ACC112 (cell line): ENCODE measurements around the gene PLA1A.
"Not testable (repeated sequence)": the region's sequence is repeated elsewhere in the genome, so short reads cannot be mapped to it uniquely, and the experiment has no call there.

Source experiments
- H2AFZ ChIP-seq: fragments of 200-600 bp; sonication (generic); one replicate; pipeline ENCODE4 v1.6.0; 2017; ENCODE audit warnings: antibody characterized with exemption, low read length; ENCODE audit not compliant: unreplicated experiment
- H3K27ac ChIP-seq: fragments of 200-600 bp; sonication (generic); 2 replicates; pipeline ENCODE4 v1.5.1; 2014; ENCODE audit warnings: low read depth, mild to moderate bottlenecking, antibody characterized with exemption, low read length, moderate library complexity
- H3K27me3 ChIP-seq: fragments of 200-600 bp; sonication (generic); 2 replicates; pipeline ENCODE4 v1.6.1; 2014; ENCODE audit warnings: mild to moderate bottlenecking, antibody characterized with exemption, low read length, moderate library complexity, mixed read lengths; ENCODE audit not compliant: insufficient read depth
- H3K36me3 ChIP-seq: fragments of 200-600 bp; sonication (generic); 2 replicates; pipeline ENCODE4 v1.6.1; 2016; ENCODE audit warnings: mild to moderate bottlenecking, antibody characterized with exemption, low read length, moderate library complexity, mixed read lengths; ENCODE audit not compliant: insufficient read depth
- H3K4me1 ChIP-seq: fragments of 200-600 bp; sonication (generic); one replicate; pipeline ENCODE4 v1.6.1; 2016; ENCODE audit warnings: low read length, mixed read lengths; ENCODE audit not compliant: insufficient read depth, unreplicated experiment, control insufficient read depth
- H3K4me3 ChIP-seq: fragments of 200-600 bp; sonication (generic); 2 replicates; pipeline ENCODE4 v1.5.1; 2014; ENCODE audit warnings: mild to moderate bottlenecking, low read depth, low read length
- H3K79me2 ChIP-seq: fragments of 200-600 bp; sonication (generic); one replicate; pipeline ENCODE4 v1.6.0; 2016; ENCODE audit warnings: low read length; ENCODE audit not compliant: control insufficient read depth, unreplicated experiment, insufficient read depth

The PLA1A gene, protein sequence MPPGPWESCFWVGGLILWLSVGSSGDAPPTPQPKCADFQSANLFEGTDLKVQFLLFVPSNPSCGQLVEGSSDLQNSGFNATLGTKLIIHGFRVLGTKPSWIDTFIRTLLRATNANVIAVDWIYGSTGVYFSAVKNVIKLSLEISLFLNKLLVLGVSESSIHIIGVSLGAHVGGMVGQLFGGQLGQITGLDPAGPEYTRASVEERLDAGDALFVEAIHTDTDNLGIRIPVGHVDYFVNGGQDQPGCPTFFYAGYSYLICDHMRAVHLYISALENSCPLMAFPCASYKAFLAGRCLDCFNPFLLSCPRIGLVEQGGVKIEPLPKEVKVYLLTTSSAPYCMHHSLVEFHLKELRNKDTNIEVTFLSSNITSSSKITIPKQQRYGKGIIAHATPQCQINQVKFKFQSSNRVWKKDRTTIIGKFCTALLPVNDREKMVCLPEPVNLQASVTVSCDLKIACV

DNA sequence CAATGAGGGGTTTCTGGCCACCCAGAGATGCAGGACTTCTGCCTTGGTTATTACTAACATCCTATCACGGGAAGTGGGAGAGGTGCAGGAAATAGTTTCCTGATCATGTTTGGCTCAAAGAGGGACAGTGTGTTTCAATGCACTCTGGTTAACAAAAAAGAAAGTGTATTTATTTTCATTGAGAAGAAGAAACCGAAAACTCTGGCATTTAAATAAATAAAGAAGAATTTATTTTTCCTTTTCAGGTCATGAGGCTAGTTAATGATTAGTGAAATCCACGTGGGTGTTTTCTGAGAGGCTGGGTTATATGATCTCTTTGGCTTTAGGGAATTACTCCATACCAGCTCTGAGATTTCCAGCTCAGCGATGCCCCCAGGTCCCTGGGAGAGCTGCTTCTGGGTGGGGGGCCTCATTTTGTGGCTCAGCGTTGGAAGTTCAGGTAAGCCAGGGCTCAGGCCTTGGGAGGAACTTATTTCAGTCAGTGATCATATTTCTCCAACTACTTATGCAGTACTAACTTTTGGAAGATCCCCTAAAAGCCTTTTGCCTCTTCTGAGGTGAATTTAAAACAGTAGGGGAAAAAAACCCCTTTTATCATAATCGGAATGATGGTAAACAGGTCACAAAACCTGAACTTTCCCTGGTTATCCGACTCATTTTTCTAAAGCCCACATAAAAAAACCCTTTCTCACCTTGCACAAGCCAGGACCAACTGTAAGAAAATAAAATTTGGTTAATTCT is at the start of gene PLA1A:
Gene PLA1A (plus strand): TSS at position 338 of the 741 bp plus-strand sequence. CDS start 29 bp downstream, at position 367.
- Histone ChIP-seq H3K79me2 (no peaks in the 10 kb centered on the region), H3K27me3 (no peaks in the 10 kb centered on the region), H3K4me1 (peaks cover 8% of the 10 kb centered on the region), H3K27ac (no peak within 1 kb of the TSS), H2AFZ (no peak within 1 kb of the TSS), H3K36me3 (no peaks in the 10 kb centered on the region), H3K4me3 (no peak within 1 kb of the TSS)

DNA sequence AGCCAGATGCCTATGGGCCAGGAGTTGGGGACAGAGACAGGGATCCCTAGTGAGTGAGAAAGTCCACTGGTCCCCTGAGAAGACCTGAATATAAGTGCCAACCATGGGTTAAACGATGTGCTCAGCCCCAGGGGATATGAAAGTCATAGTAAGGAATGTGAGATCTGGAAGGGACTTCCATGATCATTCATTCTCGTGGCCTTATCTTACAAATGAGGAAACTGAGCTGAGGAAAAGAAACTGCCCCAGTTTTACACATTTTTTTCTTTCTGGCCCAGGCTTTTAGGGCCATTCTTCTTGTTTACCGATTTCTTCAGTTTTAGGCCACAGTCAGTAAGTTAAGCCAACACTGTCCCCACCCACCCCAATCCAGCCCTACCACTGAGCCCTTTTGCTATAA is 49.3 kb upstream of the PLA1A start:
- no peaks in the 10 kb centered on the region for H3K79me2 ChIP-seq
- no peaks in the 10 kb centered on the region for H3K4me1 ChIP-seq
- H2AFZ ChIP-seq: no peak overlapping the region
- H3K27ac ChIP-seq: no peak overlapping the region
- no peaks in the 10 kb centered on the region for H3K27me3 ChIP-seq
- H3K36me3 ChIP-seq: no peaks in the 10 kb centered on the region
- H3K4me3 ChIP-seq: no peak overlapping the region

DNA sequence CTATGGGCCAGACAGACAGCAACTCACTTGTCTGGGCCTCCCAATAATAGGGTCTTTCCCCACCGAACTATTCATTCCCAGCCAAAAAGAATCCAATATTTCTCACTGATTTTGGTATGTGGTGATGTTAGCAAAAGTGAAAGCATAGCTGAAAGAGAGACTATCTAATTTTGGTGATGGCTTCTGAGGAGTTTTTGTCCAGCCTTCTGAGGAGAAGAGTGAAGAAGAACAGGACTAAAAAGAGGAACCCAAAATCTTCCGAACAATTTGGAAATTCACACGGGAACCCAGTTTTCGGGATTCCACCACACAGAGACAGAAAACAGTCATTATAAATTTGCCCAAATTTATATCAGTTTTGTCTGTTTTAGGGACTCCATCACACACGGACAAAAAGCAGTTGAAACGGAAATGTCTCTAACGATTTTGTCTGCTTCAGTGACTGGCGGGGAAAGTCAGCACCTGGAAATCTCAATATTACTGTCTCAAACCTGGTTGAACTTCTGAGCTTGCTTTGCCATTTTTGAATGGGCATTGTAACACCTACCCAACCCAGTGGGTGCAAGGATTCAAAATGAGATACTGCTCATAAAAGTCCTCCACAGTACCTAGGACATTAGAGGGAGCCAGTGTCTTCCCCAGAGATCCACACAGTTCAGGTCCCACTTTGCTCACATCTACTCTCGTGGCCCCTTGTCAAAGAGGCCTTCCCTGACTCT is 47.3 kb upstream of the PLA1A start:
- Histone ChIP-seq H3K4me1 (no peaks in the 10 kb centered on the region), H3K36me3 (no peaks in the 10 kb centered on the region), H3K27me3 (no peaks in the 10 kb centered on the region), H3K4me3 (no peak overlapping the region), H3K27ac (no peak overlapping the region), H2AFZ (no peak overlapping the region), H3K79me2 (no peaks in the 10 kb centered on the region)

DNA sequence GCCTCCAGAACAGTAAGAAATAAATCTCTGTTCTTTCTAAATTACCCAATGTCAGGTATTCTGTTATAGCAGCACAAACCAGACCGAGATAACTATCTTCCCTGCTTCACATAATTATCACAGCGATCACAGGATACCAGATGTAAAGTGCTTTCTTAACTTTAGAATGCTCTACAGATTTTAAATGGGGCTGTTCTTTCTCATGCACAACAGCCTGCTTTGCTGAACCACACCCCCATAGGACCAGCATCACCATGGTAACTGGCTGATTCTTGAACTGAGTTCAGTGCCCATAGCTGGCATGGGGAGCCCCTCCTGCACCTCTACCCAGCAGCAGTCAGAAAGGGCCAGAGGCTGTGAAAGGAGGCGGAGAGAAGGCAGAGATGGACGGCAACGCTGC is 46.1 kb upstream of the PLA1A start:
- H3K27me3 ChIP-seq: 0 out of 2 replicates have a peak, but pooled peaks cover 4% of the 10 kb centered on the region
- H3K79me2 ChIP-seq: no peaks in the 10 kb centered on the region
- H3K36me3 ChIP-seq: no peaks in the 10 kb centered on the region
- no peak overlapping the region for H3K27ac ChIP-seq
- H3K4me1 ChIP-seq: no peaks in the 10 kb centered on the region
- no peak overlapping the region for H3K4me3 ChIP-seq
- no peak overlapping the region for H2AFZ ChIP-seq

- not testable (repeated sequence) for H3K4me1 ChIP-seq, H2AFZ ChIP-seq, H3K79me2 ChIP-seq, H3K27ac ChIP-seq, H3K27me3 ChIP-seq, H3K36me3 ChIP-seq, H3K4me3 ChIP-seq
Measured at GRCh38 chr3:119552928-119553327, 44.8 kb upstream of the PLA1A start.

GRCh38 chr3:119553823-119554415 is 43.8 kb upstream of the PLA1A start:
- H3K4me3 ChIP-seq: no peak overlapping the region
- no peak overlapping the region for H3K27ac ChIP-seq
- no peaks in the 10 kb centered on the region for H3K79me2 ChIP-seq
- H3K36me3 ChIP-seq: no peaks in the 10 kb centered on the region
- H2AFZ ChIP-seq: no peak overlapping the region
- H3K4me1 ChIP-seq: no peaks in the 10 kb centered on the region
- 0 out of 2 replicates have a peak, but pooled peaks cover 6% of the 10 kb centered on the region for H3K27me3 ChIP-seq

DNA sequence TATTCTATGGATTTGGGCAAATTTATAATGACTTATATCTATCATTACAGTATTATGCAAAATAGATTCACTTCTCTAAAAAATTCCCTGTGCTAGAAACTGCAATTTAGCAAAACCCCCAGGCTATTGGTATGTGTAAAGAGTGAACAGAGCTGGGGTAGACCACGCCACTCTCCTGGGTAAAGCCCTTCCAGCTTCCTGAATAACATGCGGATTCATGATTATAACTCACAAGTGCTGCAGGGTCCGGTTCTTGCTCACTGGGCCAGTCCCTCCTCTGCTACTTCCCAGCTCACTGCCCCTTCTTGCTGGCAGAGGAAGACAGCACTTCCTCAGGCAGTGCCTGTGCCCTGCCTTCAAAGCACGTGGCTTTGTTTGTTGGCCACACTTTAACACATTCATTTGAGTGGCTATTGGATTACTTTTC is 42.4 kb upstream of the PLA1A start:
- H2AFZ ChIP-seq: no peak overlapping the region
- H3K4me3 ChIP-seq: no peak overlapping the region
- H3K79me2 ChIP-seq: no peaks in the 10 kb centered on the region
- no peaks in the 10 kb centered on the region for H3K36me3 ChIP-seq
- no peaks in the 10 kb centered on the region for H3K4me1 ChIP-seq
- 0 out of 2 replicates have a peak, but pooled peaks cover 6% of the 10 kb centered on the region for H3K27me3 ChIP-seq
- H3K27ac ChIP-seq: no peak overlapping the region

DNA sequence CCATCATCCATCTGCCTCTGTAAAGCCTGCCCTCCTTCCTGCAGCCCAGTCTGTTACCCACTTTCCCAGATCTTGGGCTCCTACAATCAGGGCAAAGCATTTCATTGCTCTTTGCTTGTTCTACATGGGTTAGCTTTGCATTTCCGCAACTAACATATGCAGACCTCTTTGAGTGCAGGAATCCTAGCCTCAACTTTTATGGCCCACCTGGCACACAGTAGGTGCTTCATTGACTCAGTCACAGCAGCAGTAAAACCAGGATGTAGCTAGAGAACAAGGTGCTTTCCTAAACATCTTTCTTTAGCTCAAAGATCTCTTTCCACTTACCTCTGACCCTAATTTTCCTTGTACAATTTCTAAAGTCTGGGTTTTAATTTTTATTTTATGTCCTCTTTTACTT is 41.8 kb upstream of the PLA1A start:
- Histone ChIP-seq H3K4me1 (no peaks in the 10 kb centered on the region), H3K36me3 (no peaks in the 10 kb centered on the region), H3K79me2 (no peaks in the 10 kb centered on the region), H2AFZ (no peak overlapping the region), H3K27ac (no peak overlapping the region), H3K27me3 (0 out of 2 replicates have a peak, but pooled peaks cover 6% of the 10 kb centered on the region), H3K4me3 (no peak overlapping the region)

DNA sequence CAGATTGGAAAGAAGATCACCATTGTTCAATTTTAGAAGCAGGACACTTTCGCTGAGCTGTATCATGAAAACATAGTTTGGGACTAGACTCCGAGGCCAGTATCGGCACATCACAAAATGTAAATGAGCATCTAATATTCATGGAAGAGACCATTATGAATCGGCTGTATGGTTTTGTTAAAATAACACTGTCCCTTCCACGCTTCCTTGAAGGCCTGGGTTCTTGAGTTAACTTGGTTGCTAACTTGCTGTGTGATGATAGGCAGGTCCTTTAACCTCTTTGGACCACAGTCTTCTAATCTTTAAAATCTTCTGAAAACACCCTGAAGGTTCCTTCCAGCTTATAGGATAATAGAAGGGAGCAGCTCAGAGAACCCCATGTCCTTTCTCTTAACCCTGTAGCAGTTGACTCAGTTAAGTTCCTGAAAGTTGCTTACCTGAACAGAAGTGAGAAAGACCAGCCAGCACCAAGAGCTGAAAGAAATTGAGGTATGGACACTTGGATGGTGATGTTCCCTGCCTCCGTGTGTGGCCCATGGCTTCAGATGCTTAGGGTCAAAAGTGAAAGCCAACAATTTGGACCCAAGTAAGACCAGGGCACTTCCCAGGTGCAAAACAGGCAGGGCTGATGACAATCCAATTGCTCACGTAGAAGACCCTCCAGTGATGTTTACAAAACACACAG is 40.4 kb upstream of the PLA1A start:
- no peak overlapping the region for H3K4me3 ChIP-seq
- H3K4me1 ChIP-seq: no peaks in the 10 kb centered on the region
- H3K27me3 ChIP-seq: 0 out of 2 replicates have a peak, but pooled peaks cover 6% of the 10 kb centered on the region
- H3K79me2 ChIP-seq: no peaks in the 10 kb centered on the region
- H2AFZ ChIP-seq: no peak overlapping the region
- no peak overlapping the region for H3K27ac ChIP-seq
- H3K36me3 ChIP-seq: no peaks in the 10 kb centered on the region

DNA sequence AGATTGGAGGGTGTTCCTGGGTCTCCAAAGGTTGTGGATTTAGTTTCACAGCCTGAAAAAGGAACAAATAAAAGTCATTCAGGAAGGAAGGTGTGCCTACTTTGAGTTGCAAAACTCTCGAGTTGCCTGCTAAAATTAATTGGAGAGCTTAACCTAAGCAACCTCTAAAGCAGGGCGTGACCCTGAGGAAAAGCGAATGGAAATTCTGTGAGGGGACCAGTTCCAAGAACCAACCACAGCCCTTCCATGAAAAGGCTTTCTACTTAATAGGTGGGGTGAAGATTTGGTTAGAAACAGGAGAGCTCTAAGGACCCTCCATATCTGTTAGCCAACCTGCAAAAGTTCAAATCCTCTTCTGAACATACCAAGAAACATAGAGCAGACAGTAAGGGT is 39.8 kb upstream of the PLA1A start:
- no peaks in the 10 kb centered on the region for H3K79me2 ChIP-seq
- no peaks in the 10 kb centered on the region for H3K4me1 ChIP-seq
- H3K27ac ChIP-seq: no peak overlapping the region

More for the DNA sequence above, 39.8 kb upstream of the PLA1A start:
- Histone ChIP-seq H2AFZ (no peak overlapping the region), H3K27me3 (0 out of 2 replicates have a peak, but pooled peaks cover 6% of the 10 kb centered on the region), H3K36me3 (no peaks in the 10 kb centered on the region), H3K4me3 (no peak overlapping the region)
